ENCODE measurements around the gene TBC1D22A. TPM values are rescaled to one million over a fixed set of nuclear protein-coding genes. Genes with fewer than 3 reads are reported as not detected.

TBC1D22A gene
- total RNA-seq, 1 experiment from 2014 or later: 32.6 TPM

GRCh38 chr22:46725096-46725495 lies 37.4 kb upstream of the TBC1D22A start:
- no peaks in the 10 kb centered on the region for H3K27me3 ChIP-seq (replicated peaks; ENCODE audit: control insufficient read depth, insufficient read depth, low read length)
- intact Hi-C loops (cut with micrococcal nuclease; ENCODE audit: unreplicated experiment): no loop called here
- no peaks in the 10 kb centered on the region for H3K9me3 Mint-ChIP-seq (ENCODE audit: unreplicated experiment)
- DNase-seq: no peak
- no peak overlapping the region for H3K27ac Mint-ChIP-seq (ENCODE audit: unreplicated experiment)
- H3K27me3 Mint-ChIP-seq (ENCODE audit: insufficient read depth, unreplicated experiment): no peaks in the 10 kb centered on the region
- peaks cover 18% of the 10 kb centered on the region for H3K36me3 Mint-ChIP-seq (ENCODE audit: insufficient read depth, unreplicated experiment)
- no peak for TF ChIP-seq CTCF (IDR thresholded peaks at IDR 0.05; ENCODE audit: insufficient read depth in 1 of 2, low read depth in 1 of 2, low read length in 1 of 2, severe bottlenecking in 1 of 2, unreplicated experiment in 1 of 2)
- no peak overlapping the region for H3K4me3 ChIP-seq (ENCODE audit: low read depth, low read length)
- H3K36me3 ChIP-seq (ENCODE audit: control insufficient read depth, insufficient read depth, low read length): no peaks in the 10 kb centered on the region
- CTCF ChIA-PET: no interaction called here
- BruUV-seq (replicated peaks): no TSS peak
- H3K4me1 Mint-ChIP-seq (ENCODE audit: low read depth, unreplicated experiment): peaks cover 8% of the 10 kb centered on the region
- H3K4me1 ChIP-seq: no peaks in the 10 kb centered on the region
- H3K9me3 ChIP-seq: no peaks in the 10 kb centered on the region
- POLR2A ChIA-PET: no interaction called here
- H3K4me3 Mint-ChIP-seq (ENCODE audit: unreplicated experiment): no peak overlapping the region

- intact Hi-C loops (cut with micrococcal nuclease; ENCODE audit: unreplicated experiment): no loop called here
- CTCF ChIA-PET: no interaction called here
- no peaks in the 10 kb centered on the region for H3K27me3 ChIP-seq (replicated peaks; ENCODE audit: control insufficient read depth, insufficient read depth, low read length)
- no peak for DNase-seq
- H3K27ac Mint-ChIP-seq (ENCODE audit: unreplicated experiment): no peak overlapping the region
- no peaks in the 10 kb centered on the region for H3K9me3 Mint-ChIP-seq (ENCODE audit: unreplicated experiment)
- POLR2A ChIA-PET: no interaction called here
- H3K4me3 Mint-ChIP-seq (ENCODE audit: unreplicated experiment): no peak overlapping the region
- H3K4me1 Mint-ChIP-seq (ENCODE audit: low read depth, unreplicated experiment): peaks cover 10% of the 10 kb centered on the region
- H3K9me3 ChIP-seq: no peaks in the 10 kb centered on the region
- TF ChIP-seq CTCF (IDR thresholded peaks at IDR 0.05; ENCODE audit: insufficient read depth in 1 of 2, low read depth in 1 of 2, low read length in 1 of 2, severe bottlenecking in 1 of 2, unreplicated experiment in 1 of 2): no peak
- no peak overlapping the region for H3K4me3 ChIP-seq (ENCODE audit: low read depth, low read length)
- no peaks in the 10 kb centered on the region for H3K4me1 ChIP-seq
- peaks cover 18% of the 10 kb centered on the region for H3K36me3 Mint-ChIP-seq (ENCODE audit: insufficient read depth, unreplicated experiment)
- H3K27me3 Mint-ChIP-seq (ENCODE audit: insufficient read depth, unreplicated experiment): no peaks in the 10 kb centered on the region
- no TSS peak for BruUV-seq (replicated peaks)
- H3K36me3 ChIP-seq (ENCODE audit: control insufficient read depth, insufficient read depth, low read length): no peaks in the 10 kb centered on the region
Measured at GRCh38 chr22:46726066-46726985, 36.1 kb upstream of the TBC1D22A start.

GRCh38 chr22:46726986-46727317 lies 35.5 kb upstream of the TBC1D22A start:
- H3K27me3 Mint-ChIP-seq (ENCODE audit: insufficient read depth, unreplicated experiment): no peaks in the 10 kb centered on the region
- Histone ChIP-seq H3K9me3 (no peaks in the 10 kb centered on the region), H3K27me3 (replicated peaks; ENCODE audit: control insufficient read depth, insufficient read depth, low read length) (no peaks in the 10 kb centered on the region), H3K4me1 (no peaks in the 10 kb centered on the region), H3K36me3 (ENCODE audit: control insufficient read depth, insufficient read depth, low read length) (no peaks in the 10 kb centered on the region), H3K4me3 (ENCODE audit: low read depth, low read length) (no peak overlapping the region)
- peaks cover 14% of the 10 kb centered on the region for H3K4me1 Mint-ChIP-seq (ENCODE audit: low read depth, unreplicated experiment)
- peaks cover 18% of the 10 kb centered on the region for H3K36me3 Mint-ChIP-seq (ENCODE audit: insufficient read depth, unreplicated experiment)
- BruUV-seq (replicated peaks): no TSS peak
- intact Hi-C loops (cut with micrococcal nuclease; ENCODE audit: unreplicated experiment): no loop called here
- H3K9me3 Mint-ChIP-seq (ENCODE audit: unreplicated experiment): no peaks in the 10 kb centered on the region
- ChIA-PET CTCF (no interaction called here), POLR2A (no interaction called here)
- no peak overlapping the region for H3K4me3 Mint-ChIP-seq (ENCODE audit: unreplicated experiment)
- DNase-seq: no peak
- no peak overlapping the region for H3K27ac Mint-ChIP-seq (ENCODE audit: unreplicated experiment)
- TF ChIP-seq CTCF (IDR thresholded peaks at IDR 0.05; ENCODE audit: insufficient read depth in 1 of 2, low read depth in 1 of 2, low read length in 1 of 2, severe bottlenecking in 1 of 2, unreplicated experiment in 1 of 2): no peak
